Uterus (tissue), 2 donors: ENCODE results near the gene ABI1.

Source experiments
- CTCF ChIP-seq, 4 experiments: fragments of 200-600 bp in 2 of 4; fragments of 450-650 bp in 2 of 4; sonication (generic) in 2 of 4; IDR thresholded peaks; one replicate each; pipeline ENCODE4 v1.5.1; 2016 to 2019; ENCODE audit warnings: antibody characterized with exemption in 4 of 4, mild to moderate bottlenecking in 2 of 4, moderate library complexity in 1 of 4
- POLR2A ChIP-seq, 2 donors: fragments of 450-650 bp; IDR thresholded peaks; one replicate each; pipeline ENCODE4 v1.6.1; 2016; ENCODE audit warnings: antibody characterized with exemption in 2 of 2, mild to moderate bottlenecking in 1 of 2, moderate library complexity in 1 of 2

- TF ChIP-seq CTCF (IDR thresholded peaks at IDR 0.05) (peak; percentile 67 to 76 (median 75)), POLR2A (IDR thresholded peaks at IDR 0.05) (no peak)
Measured at GRCh38 chr10:26725837-26726727, 134.7 kb downstream of the ABI1 start.
